Suprapubic skin (tissue), 4 donors: ENCODE results near the gene TCEA2. TPM values are rescaled to one million over a fixed set of nuclear protein-coding genes. Genes with fewer than 3 reads are reported as not detected.
A peak's percentile ranks its signal among the peaks of the same experiment; 100 is the strongest.

Source experiments
- DNase-seq, 2 donors: peaks; one replicate each; pipeline ENCODE4 v3.0.0-alpha.2; 2019; ENCODE audit warnings: low spot score in 2 of 2
- H3K27ac ChIP-seq: fragments of 200-600 bp; sonication (generic); one replicate; pipeline ENCODE4 v1.5.1; 2019
- H3K27me3 ChIP-seq: fragments of 200-600 bp; sonication (generic); one replicate; pipeline ENCODE4 v1.5.1; 2019
- H3K36me3 ChIP-seq: fragments of 200-600 bp; sonication (generic); one replicate; pipeline ENCODE4 v1.5.1; 2019
- H3K4me1 ChIP-seq: fragments of 200-600 bp; sonication (generic); one replicate; pipeline ENCODE4 v1.5.1; 2019
- H3K4me3 ChIP-seq: fragments of 200-600 bp; sonication (generic); one replicate; pipeline ENCODE4 v1.5.1; 2019; ENCODE audit warnings: mild to moderate bottlenecking
- H3K9me3 ChIP-seq: fragments of 200-600 bp; sonication (generic); one replicate; pipeline ENCODE4 v1.5.1; 2019
- EP300 ChIP-seq: sonication (generic); formaldehyde crosslinking; IDR thresholded peaks from one replicate; pipeline ENCODE4 v1.6.1; 2017; ENCODE audit warnings: antibody characterized with exemption
- POLR2A ChIP-seq, 2 donors: fragments of 450-650 bp; IDR thresholded peaks; one replicate each; pipeline ENCODE4 v1.6.1; 2017; ENCODE audit warnings: antibody characterized with exemption in 2 of 2, mild to moderate bottlenecking in 2 of 2, moderate library complexity in 2 of 2
- POLR2AphosphoS5 ChIP-seq, 3 donors: sonication (generic); formaldehyde crosslinking; IDR thresholded peaks; one replicate each; pipeline ENCODE4 v1.6.1; 2017; ENCODE audit warnings: antibody characterized with exemption in 3 of 3
- WGBS: methylation state at CpG from one replicate; pipeline ENCODE4 v1.1.5; 2018; 5-methylcytosine and 5-hydroxymethylcytosine counted together
- total RNA-seq, 4 donors: library from RNA; depleted of rRNA; stranded (reverse); fragments of >200 nt; gene quantifications; one replicate each; pipeline ENCODE4 v1.1.0, GENCODE V29; 2016
- TF ChIP-seq, protein P1 (sequence below), 2 donors: fragments of 200-600 bp in 1 of 2; fragments of 450-650 bp in 1 of 2; sonication (generic) in 1 of 2; IDR thresholded peaks; one replicate each; pipeline ENCODE4 v1.5.1; 2016 to 2019; ENCODE audit warnings: antibody characterized with exemption in 2 of 2, mild to moderate bottlenecking in 1 of 2, moderate library complexity in 1 of 2

Gene TCEA2
- total RNA-seq, 4 donors from 2014 or later, result 8.6 to 27.9 (median 13.2) TPM

DNA sequence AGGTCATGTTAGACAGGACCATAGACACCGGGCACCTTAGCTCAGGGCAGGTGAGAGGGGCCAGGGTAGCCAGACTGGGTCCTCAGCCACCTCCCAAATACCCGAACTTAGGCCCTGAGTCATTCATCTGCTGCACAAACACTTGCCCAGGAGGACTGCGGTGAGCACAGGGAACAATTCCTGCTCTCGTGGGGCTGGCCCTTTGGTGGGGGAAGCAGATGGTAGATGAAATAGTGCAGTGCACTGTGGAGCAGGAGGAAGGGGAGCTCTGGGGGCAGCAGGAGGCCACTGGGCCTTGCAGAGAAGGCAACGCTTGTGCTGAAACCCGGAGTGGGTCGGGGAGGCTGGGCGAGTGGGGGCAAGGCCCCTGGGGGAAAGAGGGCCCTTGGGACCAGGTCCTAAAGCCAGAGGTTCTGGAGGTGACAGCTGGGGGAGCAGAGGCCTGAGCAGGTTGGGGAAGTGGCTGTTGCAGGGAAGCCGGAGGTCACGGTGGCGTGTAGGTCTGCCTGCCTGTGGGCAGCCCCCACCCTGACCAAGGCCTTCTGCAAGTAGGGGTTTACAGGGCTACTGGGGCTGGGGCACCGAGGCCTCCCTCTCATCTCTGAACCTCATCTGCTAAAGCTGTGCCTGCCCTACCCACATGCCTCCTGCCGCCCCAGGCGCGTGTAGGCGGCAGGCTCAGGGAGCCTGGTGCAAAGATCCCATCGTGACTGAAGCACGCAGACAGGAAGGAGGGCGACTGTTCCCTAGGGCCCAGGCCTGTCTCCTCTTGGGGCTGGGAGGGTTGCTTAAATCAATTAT, 49.0 kb downstream of the TCEA2 start:
- no peaks in the 10 kb centered on the region for H3K36me3 ChIP-seq
- no peak overlapping the region for H3K4me3 ChIP-seq
- no peaks in the 10 kb centered on the region for H3K9me3 ChIP-seq
- H3K4me1 ChIP-seq, result no peaks in the 10 kb centered on the region
- H3K27ac ChIP-seq, result no peak overlapping the region
- DNase-seq, result peak; percentile 49 to 73
- 76% methylated on average over 17 of the region's 19 CpGs for WGBS
- H3K27me3 ChIP-seq, result peaks cover 10% of the 10 kb centered on the region
- TF ChIP-seq POLR2AphosphoS5 (IDR thresholded peaks at IDR 0.05), result no peak
- TF ChIP-seq EP300, result no peak
- TF ChIP-seq POLR2A (IDR thresholded peaks at IDR 0.05), result no peak
- TF ChIP-seq, protein P1, sequence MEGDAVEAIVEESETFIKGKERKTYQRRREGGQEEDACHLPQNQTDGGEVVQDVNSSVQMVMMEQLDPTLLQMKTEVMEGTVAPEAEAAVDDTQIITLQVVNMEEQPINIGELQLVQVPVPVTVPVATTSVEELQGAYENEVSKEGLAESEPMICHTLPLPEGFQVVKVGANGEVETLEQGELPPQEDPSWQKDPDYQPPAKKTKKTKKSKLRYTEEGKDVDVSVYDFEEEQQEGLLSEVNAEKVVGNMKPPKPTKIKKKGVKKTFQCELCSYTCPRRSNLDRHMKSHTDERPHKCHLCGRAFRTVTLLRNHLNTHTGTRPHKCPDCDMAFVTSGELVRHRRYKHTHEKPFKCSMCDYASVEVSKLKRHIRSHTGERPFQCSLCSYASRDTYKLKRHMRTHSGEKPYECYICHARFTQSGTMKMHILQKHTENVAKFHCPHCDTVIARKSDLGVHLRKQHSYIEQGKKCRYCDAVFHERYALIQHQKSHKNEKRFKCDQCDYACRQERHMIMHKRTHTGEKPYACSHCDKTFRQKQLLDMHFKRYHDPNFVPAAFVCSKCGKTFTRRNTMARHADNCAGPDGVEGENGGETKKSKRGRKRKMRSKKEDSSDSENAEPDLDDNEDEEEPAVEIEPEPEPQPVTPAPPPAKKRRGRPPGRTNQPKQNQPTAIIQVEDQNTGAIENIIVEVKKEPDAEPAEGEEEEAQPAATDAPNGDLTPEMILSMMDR (IDR thresholded peaks at IDR 0.05), result no peak

DNA sequence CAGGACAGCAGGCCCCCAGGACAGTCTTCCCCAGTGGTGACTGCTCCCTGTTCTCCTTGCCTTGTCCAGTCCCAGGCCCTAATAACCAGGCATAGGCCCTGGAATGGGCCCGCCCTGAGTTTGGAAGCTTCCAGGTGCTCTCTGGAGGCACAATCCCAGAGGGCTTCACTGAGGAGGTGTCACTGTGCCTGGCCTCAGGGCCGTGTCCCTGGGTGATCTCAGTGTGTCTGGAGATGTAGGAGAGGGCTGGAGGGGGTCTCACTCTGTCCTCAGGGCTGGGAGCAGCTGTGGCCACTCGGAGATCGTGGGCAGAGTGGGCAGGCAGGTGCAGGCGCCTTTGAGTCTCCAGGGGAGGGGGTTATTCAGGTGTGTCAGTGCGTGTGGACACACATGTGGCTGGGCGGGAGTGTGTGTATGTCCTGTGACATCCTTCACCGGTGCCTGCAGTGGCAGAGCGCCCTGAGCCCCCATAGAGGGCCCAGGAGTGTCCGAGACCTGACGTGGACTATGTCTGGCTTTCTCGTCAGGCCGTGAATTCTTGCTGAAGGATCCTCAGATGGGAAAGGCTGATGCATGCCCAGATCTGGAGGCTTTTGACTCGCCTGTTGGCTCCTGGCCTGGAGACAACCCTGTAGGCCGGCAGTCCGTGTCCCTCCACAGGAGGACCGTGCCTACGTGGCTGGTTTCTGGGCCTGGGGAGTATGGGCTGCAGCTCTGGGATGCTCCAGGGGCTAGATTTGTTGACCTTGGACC, 49.9 kb downstream of the TCEA2 start:
- Histone ChIP-seq H3K36me3 (no peaks in the 10 kb centered on the region), H3K4me3 (no peak overlapping the region), H3K9me3 (no peaks in the 10 kb centered on the region), H3K27ac (no peak overlapping the region), H3K4me1 (no peaks in the 10 kb centered on the region), H3K27me3 (peaks cover 6% of the 10 kb centered on the region)
- peak; percentile 53 to 74 for DNase-seq
- 76% methylated on average over 8 of the region's 18 CpGs for WGBS
- no peak for TF ChIP-seq POLR2A (IDR thresholded peaks at IDR 0.05)
- TF ChIP-seq, protein P1 (IDR thresholded peaks at IDR 0.05), result no peak

DNA sequence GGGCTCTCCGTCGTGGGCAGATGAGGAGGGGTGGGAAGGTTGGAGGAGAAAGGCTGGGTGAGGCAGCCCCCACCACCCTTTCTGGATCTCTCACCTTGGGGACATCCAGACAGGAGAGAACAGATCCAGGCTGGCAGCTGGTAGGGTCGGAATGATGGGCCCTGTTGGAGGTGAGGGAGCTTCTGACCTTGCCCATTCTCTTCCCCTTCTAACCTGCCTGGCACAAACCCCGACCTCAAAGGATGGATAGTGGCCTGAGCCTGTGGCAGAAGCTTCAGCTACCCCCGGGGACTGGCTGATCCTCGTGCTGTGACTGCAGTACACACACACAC, 50.4 kb downstream of the TCEA2 start:
- DNase-seq, result peak; percentile 45 to 54
- H3K36me3 ChIP-seq, result no peaks in the 10 kb centered on the region
- H3K27ac ChIP-seq, result no peak overlapping the region
- no peaks in the 10 kb centered on the region for H3K4me1 ChIP-seq
- TF ChIP-seq POLR2AphosphoS5 (IDR thresholded peaks at IDR 0.05), result no peak
- 74% methylated on average over 4 of the region's 6 CpGs for WGBS
- H3K27me3 ChIP-seq, result peaks cover 2% of the 10 kb centered on the region
- H3K4me3 ChIP-seq, result no peak overlapping the region
- no peaks in the 10 kb centered on the region for H3K9me3 ChIP-seq

DNA sequence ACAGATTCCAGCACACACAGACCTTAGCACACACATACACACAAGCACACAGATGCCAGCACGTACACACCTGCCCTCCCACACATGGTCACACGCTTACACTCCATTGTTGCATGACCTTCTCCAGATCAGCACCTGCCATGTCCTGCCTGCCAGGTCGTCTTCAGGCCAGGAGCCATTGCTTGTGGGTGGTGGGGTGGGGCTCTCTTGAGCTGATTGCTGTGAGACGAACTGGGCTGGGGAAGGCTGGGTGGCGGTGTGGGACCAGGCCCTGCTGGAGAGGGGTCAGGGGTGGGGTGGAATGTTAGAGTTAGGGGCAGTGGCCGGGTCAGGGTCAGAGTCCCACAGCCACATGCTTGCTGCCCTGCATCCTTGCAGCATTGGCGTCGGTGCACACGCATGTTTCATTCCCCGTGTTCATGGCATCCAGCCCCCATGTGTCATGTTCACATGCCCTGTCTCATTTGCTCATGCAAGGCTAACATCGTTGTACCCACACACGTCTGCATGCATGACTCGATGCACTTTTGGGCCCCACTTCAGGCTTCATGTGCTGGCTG, 50.9 kb downstream of the TCEA2 start:
- DNase-seq, result peak; percentile 49 to 50
- Histone ChIP-seq H3K9me3 (no peaks in the 10 kb centered on the region), H3K27me3 (peaks cover 2% of the 10 kb centered on the region), H3K4me1 (no peaks in the 10 kb centered on the region), H3K36me3 (no peaks in the 10 kb centered on the region), H3K4me3 (no peak overlapping the region), H3K27ac (no peak overlapping the region)
- WGBS, result 73% methylated on average over 4 of the region's 13 CpGs
- TF ChIP-seq POLR2A (IDR thresholded peaks at IDR 0.05) (no peak), POLR2AphosphoS5 (IDR thresholded peaks at IDR 0.05) (no peak), EP300 (no peak)
- TF ChIP-seq, protein P1 (IDR thresholded peaks at IDR 0.05), result no peak

DNA sequence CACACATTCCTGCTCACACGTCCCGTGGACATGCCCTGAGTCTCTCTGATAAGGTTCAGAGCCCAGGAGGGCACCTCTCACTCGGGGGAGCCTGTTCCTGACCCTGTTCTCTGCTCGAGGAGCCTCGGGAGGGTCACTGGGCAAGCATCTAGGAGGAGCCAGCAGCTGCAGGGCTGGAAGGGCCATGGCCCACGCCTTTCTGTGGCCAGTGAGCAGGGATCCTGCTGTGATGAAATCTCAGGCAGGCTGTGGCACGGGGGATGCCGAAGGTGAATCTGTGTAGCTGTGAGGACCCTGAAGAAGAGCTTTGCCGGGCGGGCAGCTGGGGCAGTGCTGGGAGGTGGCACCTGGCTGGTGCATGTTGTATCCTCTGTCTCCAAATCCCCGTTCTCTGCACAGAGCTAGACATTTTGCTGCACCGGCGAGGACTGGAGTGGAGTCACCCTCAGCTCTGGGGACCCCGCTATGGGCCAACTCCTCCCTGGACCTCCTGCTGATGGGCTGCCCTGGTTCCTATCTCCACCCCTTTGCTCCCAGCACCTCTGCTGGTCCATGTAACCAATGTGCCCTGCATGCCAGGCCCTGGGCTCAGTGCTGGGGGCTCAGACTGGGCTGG, 51.5 kb downstream of the TCEA2 start:
- no peaks in the 10 kb centered on the region for H3K4me1 ChIP-seq
- no peaks in the 10 kb centered on the region for H3K27me3 ChIP-seq
- no peaks in the 10 kb centered on the region for H3K9me3 ChIP-seq
- TF ChIP-seq POLR2AphosphoS5 (IDR thresholded peaks at IDR 0.05) (no peak), POLR2A (IDR thresholded peaks at IDR 0.05) (no peak), EP300 (no peak)
- TF ChIP-seq, protein P1 (IDR thresholded peaks at IDR 0.05), result no peak
- 72% methylated on average over 7 of the region's 14 CpGs for WGBS
- no peak overlapping the region for H3K27ac ChIP-seq
- peak; percentile 46 to 74 for DNase-seq
- no peaks in the 10 kb centered on the region for H3K36me3 ChIP-seq
- H3K4me3 ChIP-seq, result no peak overlapping the region
